GM19099 (cell line): Measurements from ENCODE around the gene MUC13.

Experiments
- POLR2A ChIP-seq: IDR thresholded peaks from 3 replicates; pipeline ENCODE4 v1.6.1; 2011; ENCODE audit warnings: low read depth; ENCODE audit not compliant: insufficient read length; ENCODE audit errors: extremely low read depth

Gene MUC13

DNA sequence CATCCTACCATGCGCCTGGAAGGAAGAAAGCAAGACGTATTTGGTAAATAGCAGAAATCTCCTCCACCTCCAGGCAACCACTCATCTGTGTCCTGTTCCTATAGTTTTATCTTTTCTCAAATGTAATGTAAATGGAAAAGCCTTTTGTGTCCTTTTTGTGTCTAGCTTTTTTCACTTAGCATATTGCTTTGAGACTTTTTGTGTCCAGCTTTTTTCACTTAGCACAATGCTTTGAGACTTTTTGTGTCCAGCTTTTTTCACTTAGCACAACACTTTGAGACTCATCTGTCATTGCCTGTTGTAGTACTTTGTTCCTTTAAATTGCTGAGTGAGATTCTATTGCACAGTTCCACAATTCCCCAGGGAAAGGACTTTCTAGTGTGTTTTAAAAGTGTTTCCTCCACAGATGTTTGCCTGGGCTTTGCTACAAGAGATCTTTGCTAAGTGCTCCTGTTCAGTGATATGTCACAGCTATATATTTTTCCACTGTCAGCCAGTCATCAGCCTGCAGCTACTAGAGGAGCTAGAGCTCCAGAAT is 27.9 kb upstream of the MUC13 start:
- no peak for TF ChIP-seq POLR2A

- no peak for TF ChIP-seq POLR2A
These were observed 26.1 kb upstream of the MUC13 start for GRCh38 chr3:124960698-124961097.

DNA sequence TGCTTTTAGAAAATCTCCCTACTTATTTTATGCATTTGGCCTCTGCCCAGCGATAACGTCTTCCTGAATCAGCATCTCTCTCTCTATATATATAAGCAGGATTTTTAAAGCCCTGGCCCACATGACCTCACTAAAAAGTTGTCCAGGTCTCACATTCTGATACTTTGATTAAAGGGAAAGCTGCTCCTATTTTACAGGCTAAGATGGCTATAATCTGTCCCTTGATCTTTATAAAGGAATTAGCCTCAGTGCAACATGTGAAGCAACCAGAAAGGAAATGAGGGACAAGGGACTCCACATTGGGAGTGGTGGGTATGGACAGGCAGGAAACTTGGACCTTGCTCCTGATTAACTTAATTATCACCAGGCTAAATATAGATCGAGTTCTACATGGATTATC is 25.6 kb upstream of the MUC13 start:
- TF ChIP-seq POLR2A, result no peak

- no peak for TF ChIP-seq POLR2A
These were observed 17.8 kb upstream of the MUC13 start for GRCh38 chr3:124952282-124952855.

- TF ChIP-seq POLR2A, result no peak
These were observed 17.1 kb upstream of the MUC13 start for GRCh38 chr3:124951511-124952281.

DNA sequence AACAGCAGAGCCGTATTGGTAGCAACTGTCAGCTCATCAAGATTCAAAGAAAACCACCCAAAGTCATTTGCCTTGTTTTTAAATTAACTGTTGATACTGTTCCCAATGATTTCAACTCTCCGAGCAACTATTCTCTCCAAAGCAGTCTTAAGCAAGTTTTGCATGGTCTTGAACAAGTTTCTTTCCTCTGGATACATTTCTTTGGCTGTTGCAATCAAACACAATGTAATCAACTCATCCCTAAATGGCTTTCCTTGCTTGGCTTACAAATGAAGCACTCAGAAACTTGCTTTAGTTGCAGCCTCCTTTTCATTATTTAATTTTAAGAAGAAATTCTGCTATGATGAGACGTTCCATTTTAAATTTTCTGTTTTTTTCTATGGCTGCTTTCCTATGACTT is 15.5 kb upstream of the MUC13 start:
- no peak for TF ChIP-seq POLR2A

DNA sequence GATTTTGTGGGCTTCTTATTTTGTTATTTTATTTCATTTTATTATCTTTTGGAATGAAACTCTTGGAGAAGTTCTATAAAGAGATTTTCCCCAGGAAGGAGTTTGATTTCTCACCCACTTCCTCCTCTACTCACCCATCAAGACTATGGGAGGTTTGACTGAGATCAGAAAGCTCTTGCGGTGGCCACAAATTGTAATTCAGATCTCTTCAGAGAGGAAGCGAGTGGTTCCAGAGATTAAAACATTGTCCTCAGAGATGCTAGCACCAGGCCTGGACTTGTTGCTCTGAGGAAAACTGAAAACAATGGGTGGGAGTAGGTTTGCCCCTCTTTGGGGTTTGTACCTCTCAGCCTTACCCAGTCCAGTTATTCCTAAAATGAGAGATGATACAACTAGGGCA is 8.1 kb upstream of the MUC13 start:
- no peak for TF ChIP-seq POLR2A

DNA sequence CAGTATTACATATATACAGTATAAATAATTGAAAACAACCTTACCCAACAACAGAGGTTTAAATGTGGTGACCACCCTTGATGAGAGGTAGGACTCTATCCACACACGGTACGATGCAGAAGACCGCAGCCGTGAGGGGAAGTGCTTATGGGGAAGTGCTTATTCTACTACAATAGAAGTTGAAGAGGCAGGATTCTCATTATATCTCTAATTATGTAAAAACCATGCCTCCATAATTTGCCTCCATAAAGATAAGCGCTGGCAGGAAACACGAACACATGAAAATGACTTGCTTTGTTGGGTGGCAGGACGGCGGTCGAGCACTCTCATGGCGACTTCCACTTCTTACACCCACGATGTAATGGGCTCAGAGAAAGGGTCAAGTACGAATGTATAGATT is 7.2 kb upstream of the MUC13 start:
- no peak for TF ChIP-seq POLR2A

DNA sequence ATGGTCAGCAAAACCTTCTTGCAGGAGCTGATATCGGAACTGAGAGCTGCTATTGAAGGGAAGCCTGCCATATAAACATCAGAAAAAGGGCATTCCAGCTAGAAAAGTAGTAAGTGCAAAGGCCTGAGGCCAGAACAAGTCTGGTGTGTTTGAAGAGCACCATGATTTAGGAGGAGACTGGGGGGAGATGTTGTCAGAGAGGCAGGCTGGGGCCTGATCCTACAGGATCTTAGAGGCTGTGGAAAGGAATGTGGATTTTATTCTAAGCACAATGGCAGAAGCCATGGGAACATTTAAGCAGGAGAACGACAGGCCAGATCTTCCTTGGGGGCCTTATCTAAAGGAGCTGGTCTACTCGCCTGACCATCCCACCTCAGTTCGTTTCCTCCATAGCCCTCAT is 5.1 kb upstream of the MUC13 start:
- TF ChIP-seq POLR2A, result no peak

GRCh38 chr3:124938896-124939295 is 4.3 kb upstream of the MUC13 start:
- no peak for TF ChIP-seq POLR2A

DNA sequence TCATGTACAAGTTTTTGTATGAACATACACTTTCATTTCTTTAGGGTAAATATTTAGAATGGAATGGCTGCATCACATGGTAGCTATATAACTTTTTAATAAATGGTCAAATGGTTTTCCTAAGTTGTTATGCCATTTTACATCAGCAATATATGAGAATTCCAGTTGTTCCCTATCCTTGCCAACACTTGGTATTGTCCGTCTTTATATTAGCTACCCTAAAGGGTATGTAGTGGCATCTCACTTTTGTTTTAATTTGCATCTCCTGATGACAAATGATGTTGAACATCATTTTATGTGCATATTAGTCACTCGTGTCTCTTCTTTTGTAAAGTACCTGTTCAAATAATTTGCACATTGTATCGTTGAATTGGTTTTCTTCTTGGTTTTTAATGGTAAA is 2.5 kb upstream of the MUC13 start:
- TF ChIP-seq POLR2A, result no peak

GRCh38 chr3:124935794-124936542 is 1.4 kb upstream of the MUC13 start:
- TF ChIP-seq POLR2A, result no peak

- no peak for TF ChIP-seq POLR2A
These were observed 713 bp upstream of the MUC13 start for GRCh38 chr3:124935264-124935663.

DNA sequence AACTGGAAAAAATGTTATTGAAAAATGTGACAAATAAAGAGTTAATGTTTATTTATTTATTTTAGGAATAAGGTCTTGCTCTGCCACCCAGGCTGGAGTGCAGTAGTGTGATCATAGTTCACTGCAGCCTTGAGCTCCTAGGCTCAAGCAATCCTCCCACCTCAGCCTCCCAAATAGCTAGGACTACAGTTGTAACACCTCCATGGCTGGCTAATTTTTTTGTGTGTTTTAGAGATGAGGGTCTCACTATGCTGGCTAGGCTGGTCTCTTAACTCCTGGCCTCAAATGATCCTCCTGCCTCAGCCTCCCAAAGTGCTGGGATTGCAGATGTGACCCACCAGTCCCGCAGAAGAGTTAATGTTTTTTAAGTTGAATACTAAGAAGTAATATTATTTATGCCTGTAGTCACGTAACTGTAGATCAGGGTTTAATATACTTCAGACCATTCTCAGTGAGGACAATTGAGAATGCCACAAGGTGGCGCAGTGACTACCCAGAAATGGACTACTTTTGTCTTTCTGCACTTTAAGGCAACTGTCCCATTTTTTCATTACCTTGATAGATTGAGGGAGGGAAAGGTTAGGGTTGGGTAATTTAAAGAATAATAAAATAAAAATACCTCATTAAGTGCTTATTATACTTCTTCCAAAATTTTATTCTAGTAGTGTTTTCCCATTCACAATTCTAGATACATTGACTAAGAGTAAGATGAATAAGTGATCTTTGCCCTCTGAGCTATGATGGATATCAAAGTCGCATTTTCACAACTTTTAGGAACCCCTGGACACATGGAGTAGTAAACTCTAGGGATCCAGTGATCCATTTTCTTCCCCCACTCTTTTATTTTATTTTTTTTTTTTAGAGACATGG is 6.0 kb downstream of the MUC13 start:
- no peak for TF ChIP-seq POLR2A

- TF ChIP-seq POLR2A, result no peak
These were observed 6.9 kb downstream of the MUC13 start for GRCh38 chr3:124927574-124928045.

GRCh38 chr3:124926426-124927101 is 8.0 kb downstream of the MUC13 start:
- TF ChIP-seq POLR2A, result no peak
